Peyer's patch (tissue), 4 donors: ENCODE measurements around the gene ANKIB1. TPM values are rescaled to one million over a fixed set of nuclear protein-coding genes. Genes with fewer than 3 reads are reported as not detected.

ENCODE experiments used
- DNase-seq, 3 donors: peaks; one replicate each; pipeline ENCODE4 v3.0.0-alpha.2; 2017 to 2019
- H3K27ac ChIP-seq, 4 donors: fragments of 200-600 bp; sonication (generic); one replicate each; pipeline ENCODE4 v1.5.1; 2016 to 2019
- H3K27me3 ChIP-seq, 2 donors: fragments of 200-600 bp; sonication (generic); one replicate each; pipeline ENCODE4 v1.5.1; 2019
- H3K36me3 ChIP-seq, 3 donors: fragments of 200-600 bp; sonication (generic); one replicate each; pipeline ENCODE4 v1.5.1; 2016 to 2019
- H3K4me1 ChIP-seq, 4 donors: fragments of 200-600 bp; sonication (generic); one replicate each; pipeline ENCODE4 v1.5.1; 2016 to 2019
- H3K4me3 ChIP-seq, 4 donors: fragments of 200-600 bp; sonication (generic); 1 replicate in 3 of 4; 2 replicates in 1 of 4; pipeline ENCODE4 v1.5.1; 2016 to 2019; ENCODE audit warnings: mild to moderate bottlenecking in 1 of 4
- H3K9me3 ChIP-seq, 4 donors: fragments of 200-600 bp; sonication (generic); one replicate each; pipeline ENCODE4 v1.5.1; 2016 to 2019; ENCODE audit warnings: mild to moderate bottlenecking in 1 of 4
- POLR2A ChIP-seq, 2 donors: fragments of 450-650 bp; IDR thresholded peaks; one replicate each; pipeline ENCODE4 v1.5.1; 2017; ENCODE audit warnings: antibody characterized with exemption in 2 of 2, mild to moderate bottlenecking in 2 of 2, moderate library complexity in 2 of 2
- total RNA-seq, 4 donors: library from RNA; depleted of rRNA; stranded (reverse); fragments of >200 nt; gene quantifications; one replicate each; pipeline ENCODE4 v1.1.0, GENCODE V29; 2016
- TF ChIP-seq, protein P1 (sequence below), 6 experiments: fragments of 450-650 bp in 4 of 6; fragments of 200-600 bp in 2 of 6; sonication (generic) in 1 of 6; IDR thresholded peaks; one replicate each; pipeline ENCODE4 v1.5.1; 2017 to 2019; ENCODE audit warnings: antibody characterized with exemption in 6 of 6, mild to moderate bottlenecking in 3 of 6, moderate library complexity in 1 of 6

The ANKIB1 gene
- total RNA-seq, 4 donors from 2014 or later, result 37.8 to 82.5 (median 47.1) TPM

DNA sequence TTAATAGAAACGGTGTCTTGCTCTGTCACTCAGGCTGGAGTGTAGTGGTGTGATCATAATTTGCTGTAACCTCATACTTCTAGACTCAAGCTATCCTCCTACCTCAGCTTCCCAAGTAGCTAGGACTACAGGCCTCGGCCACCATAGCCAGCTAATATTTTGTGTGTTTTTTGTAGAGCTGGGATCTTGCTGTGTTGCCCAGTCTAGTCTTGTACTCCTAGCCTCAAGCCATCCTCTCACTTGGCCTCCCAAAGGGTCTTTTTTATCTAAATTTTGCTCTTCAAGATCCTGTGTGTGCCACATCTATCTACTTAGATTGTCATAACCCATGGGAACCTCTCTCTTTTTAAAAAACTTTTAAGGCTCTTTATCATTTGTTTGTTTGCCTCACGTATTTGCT, 50.5 kb downstream of the ANKIB1 start:
- peaks cover 0 to 13% (median 0%) of the 10 kb centered on the region in 4 donors for H3K4me1 ChIP-seq
- no peak overlapping the region for H3K27ac ChIP-seq
- no peaks in the 10 kb centered on the region for H3K9me3 ChIP-seq
- DNase-seq, result no peak
- H3K36me3 ChIP-seq, result no peaks in the 10 kb centered on the region
- no peaks in the 10 kb centered on the region for H3K27me3 ChIP-seq
- TF ChIP-seq, protein P1, sequence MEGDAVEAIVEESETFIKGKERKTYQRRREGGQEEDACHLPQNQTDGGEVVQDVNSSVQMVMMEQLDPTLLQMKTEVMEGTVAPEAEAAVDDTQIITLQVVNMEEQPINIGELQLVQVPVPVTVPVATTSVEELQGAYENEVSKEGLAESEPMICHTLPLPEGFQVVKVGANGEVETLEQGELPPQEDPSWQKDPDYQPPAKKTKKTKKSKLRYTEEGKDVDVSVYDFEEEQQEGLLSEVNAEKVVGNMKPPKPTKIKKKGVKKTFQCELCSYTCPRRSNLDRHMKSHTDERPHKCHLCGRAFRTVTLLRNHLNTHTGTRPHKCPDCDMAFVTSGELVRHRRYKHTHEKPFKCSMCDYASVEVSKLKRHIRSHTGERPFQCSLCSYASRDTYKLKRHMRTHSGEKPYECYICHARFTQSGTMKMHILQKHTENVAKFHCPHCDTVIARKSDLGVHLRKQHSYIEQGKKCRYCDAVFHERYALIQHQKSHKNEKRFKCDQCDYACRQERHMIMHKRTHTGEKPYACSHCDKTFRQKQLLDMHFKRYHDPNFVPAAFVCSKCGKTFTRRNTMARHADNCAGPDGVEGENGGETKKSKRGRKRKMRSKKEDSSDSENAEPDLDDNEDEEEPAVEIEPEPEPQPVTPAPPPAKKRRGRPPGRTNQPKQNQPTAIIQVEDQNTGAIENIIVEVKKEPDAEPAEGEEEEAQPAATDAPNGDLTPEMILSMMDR (IDR thresholded peaks at IDR 0.05), result no peak
- TF ChIP-seq POLR2A (IDR thresholded peaks at IDR 0.05), result no peak
- H3K4me3 ChIP-seq, result no peak overlapping the region

DNA sequence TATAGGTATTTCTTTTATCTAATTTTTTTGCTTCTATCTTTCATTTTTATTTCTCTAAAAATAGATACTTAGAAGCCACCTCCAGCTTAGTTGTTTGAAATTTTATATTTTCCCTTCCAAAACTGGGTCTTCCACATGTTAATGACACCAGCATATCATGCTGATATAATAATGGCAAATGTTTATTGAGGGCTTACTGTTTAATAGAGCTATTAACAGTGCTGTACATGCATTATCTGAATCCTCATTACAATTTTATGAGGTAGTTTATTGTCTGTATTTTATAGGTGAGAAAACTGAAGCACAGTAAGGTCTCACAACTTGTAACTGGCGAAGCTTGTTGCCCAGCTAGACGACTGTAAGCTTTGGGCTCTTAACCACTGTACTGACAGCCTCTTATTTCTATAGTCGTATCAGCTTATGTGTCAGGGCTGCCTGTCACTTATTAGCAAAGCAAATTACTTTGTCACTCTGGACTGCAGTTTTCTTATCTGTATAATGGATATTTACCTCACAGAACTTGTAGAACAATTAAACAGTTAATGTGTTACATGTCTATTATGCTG, 51.2 kb downstream of the ANKIB1 start:
- peak in 1 of 3 donors; percentile 48 for DNase-seq
- no peak overlapping the region for H3K4me3 ChIP-seq
- H3K9me3 ChIP-seq, result no peaks in the 10 kb centered on the region
- H3K27me3 ChIP-seq, result no peaks in the 10 kb centered on the region
- H3K27ac ChIP-seq, result peak overlapping the region in 1 of 4 donors; percentile 36
- H3K36me3 ChIP-seq, result no peaks in the 10 kb centered on the region
- no peak for TF ChIP-seq POLR2A (IDR thresholded peaks at IDR 0.05)
- TF ChIP-seq, protein P1 (IDR thresholded peaks at IDR 0.05), result no peak
- peaks cover 0 to 13% (median 0%) of the 10 kb centered on the region in 4 donors for H3K4me1 ChIP-seq

DNA sequence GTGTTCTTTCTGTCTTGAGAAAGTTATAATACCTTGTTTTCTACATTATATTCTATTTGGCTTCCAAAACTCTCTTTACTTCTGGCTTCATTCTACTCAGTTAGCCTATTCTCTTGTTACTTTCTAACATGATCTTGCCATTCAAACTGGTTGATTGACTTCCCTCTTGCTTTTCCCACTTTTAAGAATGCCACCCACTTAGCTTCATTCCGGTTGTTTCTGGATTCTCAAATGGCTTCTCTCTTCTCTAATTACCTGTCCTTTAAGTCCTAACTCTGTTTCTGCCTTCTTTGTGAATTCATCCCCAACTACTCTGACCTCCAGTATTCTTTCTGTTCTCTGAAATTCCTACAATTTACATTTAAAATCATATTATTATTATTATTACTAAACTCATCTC, 52.0 kb downstream of the ANKIB1 start:
- H3K27me3 ChIP-seq, result no peaks in the 10 kb centered on the region
- H3K9me3 ChIP-seq, result no peaks in the 10 kb centered on the region
- H3K27ac ChIP-seq, result no peak overlapping the region
- H3K4me1 ChIP-seq, result peaks cover 0 to 12% (median 0%) of the 10 kb centered on the region in 4 donors
- no peaks in the 10 kb centered on the region for H3K36me3 ChIP-seq
- H3K4me3 ChIP-seq, result no peak overlapping the region
- no peak for TF ChIP-seq POLR2A (IDR thresholded peaks at IDR 0.05)
- TF ChIP-seq, protein P1 (IDR thresholded peaks at IDR 0.05), result no peak
- DNase-seq, result no peak

DNA sequence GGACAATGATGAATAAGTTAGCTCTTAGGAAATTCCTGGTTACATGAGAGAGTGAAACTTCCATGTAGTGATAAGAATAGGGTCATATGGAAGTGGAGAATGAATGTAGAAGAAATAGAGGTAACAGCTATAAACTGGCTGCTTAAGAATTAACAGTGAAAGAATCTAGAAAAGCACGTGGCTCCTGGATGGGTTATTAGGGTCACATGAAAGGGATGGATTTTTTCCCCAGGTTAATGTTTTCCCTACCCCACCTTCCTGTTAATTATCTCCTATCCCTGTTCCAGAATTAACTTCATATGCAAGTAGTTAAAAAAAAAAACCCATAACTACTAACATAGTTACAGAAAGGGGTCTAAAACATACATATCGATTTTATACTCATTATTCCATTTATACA, 58.0 kb downstream of the ANKIB1 start:
- H3K27ac ChIP-seq, result no peak overlapping the region
- H3K4me3 ChIP-seq, result no peak overlapping the region
- DNase-seq, result no peak
- H3K27me3 ChIP-seq, result no peaks in the 10 kb centered on the region
- H3K9me3 ChIP-seq, result no peaks in the 10 kb centered on the region
- peaks cover 0 to 7% (median 0%) of the 10 kb centered on the region in 3 donors for H3K36me3 ChIP-seq
- no peaks in the 10 kb centered on the region for H3K4me1 ChIP-seq
- TF ChIP-seq, protein P1 (IDR thresholded peaks at IDR 0.05), result no peak
- no peak for TF ChIP-seq POLR2A (IDR thresholded peaks at IDR 0.05)

GRCh38 chr7:92304406-92304893, 58.7 kb downstream of the ANKIB1 start:
- H3K27me3 ChIP-seq, result no peaks in the 10 kb centered on the region
- no peaks in the 10 kb centered on the region for H3K4me1 ChIP-seq
- TF ChIP-seq, protein P1 (IDR thresholded peaks at IDR 0.05), result no peak
- no peak for TF ChIP-seq POLR2A (IDR thresholded peaks at IDR 0.05)
- no peak for DNase-seq
- no peaks in the 10 kb centered on the region for H3K9me3 ChIP-seq
- no peak overlapping the region for H3K27ac ChIP-seq
- peaks cover 0 to 7% (median 0%) of the 10 kb centered on the region in 3 donors for H3K36me3 ChIP-seq
- H3K4me3 ChIP-seq, result no peak overlapping the region
